Body of pancreas (tissue), 4 donors: ENCODE results near the gene GLCCI1.

Experiments used
- CTCF ChIP-seq, 7 experiments: fragments of 450-650 bp in 4 of 7; fragments of 200-600 bp in 3 of 7; sonication (generic) in 3 of 7; IDR thresholded peaks; one replicate each; pipeline ENCODE4 v1.5.1; 2016 to 2019; ENCODE audit warnings: antibody characterized with exemption in 7 of 7
- POLR2A ChIP-seq, 3 donors: fragments of 450-650 bp; IDR thresholded peaks; one replicate each; pipeline ENCODE4 v1.6.1; 2016; ENCODE audit warnings: antibody characterized with exemption in 3 of 3, mild to moderate bottlenecking in 2 of 3

GRCh38 chr7:7965301-7965700 is 3.3 kb upstream of the GLCCI1 start:
- TF ChIP-seq CTCF (IDR thresholded peaks at IDR 0.05) (no peak), POLR2A (IDR thresholded peaks at IDR 0.05) (no peak)
